Measurements from ENCODE around the gene ZNF664.

- TF ChIP-seq POLR2AphosphoS5 (IDR thresholded peaks at IDR 0.05; ENCODE audit: low read depth, low read length): no peak
- no peak for TF ChIP-seq EZH2phosphoT487 (IDR thresholded peaks at IDR 0.05; ENCODE audit: borderline replicate concordance)
- no peak for TF ChIP-seq CTCF (IDR thresholded peaks at IDR 0.05 in 2 of 3, conservative IDR thresholded peaks at IDR 0.05 in 1 of 3; ENCODE audit: borderline replicate concordance in 1 of 3, insufficient read depth in 1 of 3, low read depth in 2 of 3, low read length in 2 of 3)
- no peak for TF ChIP-seq POLR2A (IDR thresholded peaks at IDR 0.05; ENCODE audit: borderline replicate concordance, extremely low read depth, insufficient read depth, insufficient read length)
- no peak for TF ChIP-seq ZFX (IDR thresholded peaks at IDR 0.05)
- no peak for TF ChIP-seq SIN3A (IDR thresholded peaks at IDR 0.05; ENCODE audit: low read depth)
- TF ChIP-seq TCF7L2 (IDR thresholded peaks at IDR 0.05; ENCODE audit: borderline replicate concordance, extremely low read depth, insufficient read depth, insufficient read length): no peak
- TF ChIP-seq, protein P1, sequence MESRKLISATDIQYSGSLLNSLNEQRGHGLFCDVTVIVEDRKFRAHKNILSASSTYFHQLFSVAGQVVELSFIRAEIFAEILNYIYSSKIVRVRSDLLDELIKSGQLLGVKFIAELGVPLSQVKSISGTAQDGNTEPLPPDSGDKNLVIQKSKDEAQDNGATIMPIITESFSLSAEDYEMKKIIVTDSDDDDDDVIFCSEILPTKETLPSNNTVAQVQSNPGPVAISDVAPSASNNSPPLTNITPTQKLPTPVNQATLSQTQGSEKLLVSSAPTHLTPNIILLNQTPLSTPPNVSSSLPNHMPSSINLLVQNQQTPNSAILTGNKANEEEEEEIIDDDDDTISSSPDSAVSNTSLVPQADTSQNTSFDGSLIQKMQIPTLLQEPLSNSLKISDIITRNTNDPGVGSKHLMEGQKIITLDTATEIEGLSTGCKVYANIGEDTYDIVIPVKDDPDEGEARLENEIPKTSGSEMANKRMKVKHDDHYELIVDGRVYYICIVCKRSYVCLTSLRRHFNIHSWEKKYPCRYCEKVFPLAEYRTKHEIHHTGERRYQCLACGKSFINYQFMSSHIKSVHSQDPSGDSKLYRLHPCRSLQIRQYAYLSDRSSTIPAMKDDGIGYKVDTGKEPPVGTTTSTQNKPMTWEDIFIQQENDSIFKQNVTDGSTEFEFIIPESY (IDR thresholded peaks at IDR 0.05; ENCODE audit: extremely low read depth, insufficient replicate concordance, low read length): no peak
- TF ChIP-seq EZH2 (IDR thresholded peaks at IDR 0.05): no peak
- TF ChIP-seq YY1 (IDR thresholded peaks at IDR 0.05; ENCODE audit: extremely low read depth, insufficient replicate concordance, low read depth, low read length): no peak
- TF ChIP-seq EGR1 (IDR thresholded peaks at IDR 0.05; ENCODE audit: low read depth): no peak
- no peak for TF ChIP-seq REST (IDR thresholded peaks at IDR 0.05; ENCODE audit: low read depth)
- TF ChIP-seq MAX (IDR thresholded peaks at IDR 0.05): no peak
- TF ChIP-seq RAD21 (IDR thresholded peaks at IDR 0.05; ENCODE audit: low read depth): no peak
Measured at GRCh38 chr12:123951467-123951866, 21.5 kb upstream of the ZNF664 start.

Data from HCT116 (cell line).